ENCODE data around the gene CTNNBIP1.
"Not testable (repeated sequence)": the region's sequence is repeated elsewhere in the genome, so short reads cannot be mapped to it uniquely, and the experiment has no call there.

The CTNNBIP1 gene

DNA sequence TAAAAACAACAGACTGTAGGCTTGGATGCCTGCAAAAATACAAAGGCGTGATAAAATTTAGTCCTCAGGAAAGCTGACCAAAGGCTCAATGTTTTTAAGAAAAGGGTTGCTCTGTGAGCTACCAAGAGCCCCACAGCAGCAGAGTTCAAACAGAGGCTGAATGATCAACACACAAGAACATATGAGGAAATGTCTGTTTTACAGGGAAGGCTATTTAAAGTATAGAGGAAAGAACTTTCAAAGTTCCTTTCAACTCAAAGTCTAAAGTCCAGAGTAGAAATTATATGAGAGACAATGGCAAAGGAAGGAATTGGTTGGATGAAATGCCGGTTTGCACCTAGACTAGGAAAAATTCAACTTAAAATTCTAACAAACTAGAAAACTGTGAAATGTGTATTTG lies 94.9 kb downstream of the CTNNBIP1 start:
- TF ChIP-seq, protein P1, sequence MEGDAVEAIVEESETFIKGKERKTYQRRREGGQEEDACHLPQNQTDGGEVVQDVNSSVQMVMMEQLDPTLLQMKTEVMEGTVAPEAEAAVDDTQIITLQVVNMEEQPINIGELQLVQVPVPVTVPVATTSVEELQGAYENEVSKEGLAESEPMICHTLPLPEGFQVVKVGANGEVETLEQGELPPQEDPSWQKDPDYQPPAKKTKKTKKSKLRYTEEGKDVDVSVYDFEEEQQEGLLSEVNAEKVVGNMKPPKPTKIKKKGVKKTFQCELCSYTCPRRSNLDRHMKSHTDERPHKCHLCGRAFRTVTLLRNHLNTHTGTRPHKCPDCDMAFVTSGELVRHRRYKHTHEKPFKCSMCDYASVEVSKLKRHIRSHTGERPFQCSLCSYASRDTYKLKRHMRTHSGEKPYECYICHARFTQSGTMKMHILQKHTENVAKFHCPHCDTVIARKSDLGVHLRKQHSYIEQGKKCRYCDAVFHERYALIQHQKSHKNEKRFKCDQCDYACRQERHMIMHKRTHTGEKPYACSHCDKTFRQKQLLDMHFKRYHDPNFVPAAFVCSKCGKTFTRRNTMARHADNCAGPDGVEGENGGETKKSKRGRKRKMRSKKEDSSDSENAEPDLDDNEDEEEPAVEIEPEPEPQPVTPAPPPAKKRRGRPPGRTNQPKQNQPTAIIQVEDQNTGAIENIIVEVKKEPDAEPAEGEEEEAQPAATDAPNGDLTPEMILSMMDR (IDR thresholded peaks at IDR 0.05; ENCODE audit: low read length, missing control alignments), result no peak
- no peak overlapping the region for H3K4me3 ChIP-seq (replicated peaks; ENCODE audit: low read depth, low read length)
- DNase-seq (ENCODE audit: low read depth), result no peak

DNA sequence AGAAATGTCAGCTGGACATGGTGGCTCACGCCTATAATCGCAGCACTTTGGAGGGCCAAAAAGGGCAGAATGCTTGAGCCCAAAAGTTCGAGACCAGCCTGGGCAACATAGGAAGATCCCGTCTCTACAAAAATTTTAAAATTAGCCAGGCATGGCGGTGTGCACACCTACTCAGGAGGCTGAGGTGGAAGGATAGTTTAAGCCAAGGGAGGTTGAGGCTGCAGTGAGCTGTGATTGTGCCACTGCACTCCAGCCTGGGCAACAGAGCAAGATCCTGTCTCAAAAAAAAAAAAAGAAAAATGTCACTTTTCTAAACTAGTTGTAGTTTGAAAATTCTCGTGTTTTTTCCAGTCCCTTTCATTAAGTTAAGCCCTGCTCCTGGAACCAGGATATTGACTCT lies 95.5 kb downstream of the CTNNBIP1 start:
- H3K4me3 ChIP-seq (replicated peaks; ENCODE audit: low read depth, low read length), result no peak overlapping the region
- no peak for DNase-seq (ENCODE audit: low read depth)
- TF ChIP-seq, protein P1 (IDR thresholded peaks at IDR 0.05; ENCODE audit: low read length, missing control alignments), result no peak

DNA sequence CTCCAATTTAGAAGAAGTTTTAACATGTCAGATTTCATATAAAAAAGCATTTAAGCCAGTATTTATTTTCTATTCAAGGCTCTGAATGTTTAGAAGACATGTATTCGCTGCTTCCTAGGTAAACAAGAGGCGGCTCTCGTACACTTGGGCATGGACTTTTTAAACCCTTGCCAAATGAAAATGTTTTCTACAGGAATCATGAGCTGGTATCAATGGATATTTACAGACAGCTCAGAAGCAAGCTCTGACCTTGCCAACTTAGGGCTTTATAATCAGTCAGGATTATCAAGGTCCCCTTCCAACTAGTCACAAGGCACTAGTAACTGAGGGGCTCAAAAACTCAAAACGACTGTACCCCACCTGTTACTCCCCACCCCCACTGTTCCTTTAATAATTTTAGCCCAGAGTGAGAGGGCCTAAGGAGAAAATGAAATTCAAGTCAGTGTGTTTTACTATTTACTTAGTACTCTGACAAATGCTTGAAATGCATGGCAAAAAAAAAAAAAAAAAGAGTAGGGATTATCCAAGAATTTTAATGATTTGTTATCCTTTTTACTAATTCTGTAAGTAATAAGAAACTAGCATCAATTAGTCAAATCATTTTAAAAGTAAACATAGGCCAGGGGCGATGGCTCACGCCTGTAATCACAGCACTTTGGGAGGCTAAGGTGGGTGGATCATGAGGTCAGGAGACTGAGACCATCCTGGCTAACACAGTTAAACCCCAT lies 98.7 kb downstream of the CTNNBIP1 start:
- no peak for DNase-seq (ENCODE audit: low read depth)
- TF ChIP-seq, protein P1 (IDR thresholded peaks at IDR 0.05; ENCODE audit: low read length, missing control alignments), result no peak
- no peak overlapping the region for H3K4me3 ChIP-seq (replicated peaks; ENCODE audit: low read depth, low read length)

DNA sequence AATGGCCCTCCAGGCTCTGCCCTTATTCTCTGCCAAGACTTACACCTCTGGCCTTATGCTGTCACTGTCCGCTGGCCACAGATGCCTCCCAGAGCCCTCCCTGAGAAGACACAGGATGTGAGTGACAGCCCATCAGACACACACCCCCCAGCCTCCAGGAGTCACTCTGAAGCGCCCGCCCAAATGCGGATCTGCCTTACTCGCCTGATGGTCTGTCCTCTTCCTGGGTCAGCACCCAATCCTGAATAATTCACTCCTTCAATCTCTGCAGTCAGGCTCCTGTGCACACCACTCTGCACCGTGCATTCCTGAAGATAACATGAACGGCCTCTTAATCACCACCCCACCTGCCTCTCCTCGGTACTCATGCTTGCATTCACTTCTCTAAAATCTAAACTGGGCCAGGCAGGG lies 101.0 kb downstream of the CTNNBIP1 start:
- H3K4me3 ChIP-seq (replicated peaks; ENCODE audit: low read depth, low read length), result no peak overlapping the region
- TF ChIP-seq, protein P1 (IDR thresholded peaks at IDR 0.05; ENCODE audit: low read length, missing control alignments), result no peak
- no peak for DNase-seq (ENCODE audit: low read depth)

DNA sequence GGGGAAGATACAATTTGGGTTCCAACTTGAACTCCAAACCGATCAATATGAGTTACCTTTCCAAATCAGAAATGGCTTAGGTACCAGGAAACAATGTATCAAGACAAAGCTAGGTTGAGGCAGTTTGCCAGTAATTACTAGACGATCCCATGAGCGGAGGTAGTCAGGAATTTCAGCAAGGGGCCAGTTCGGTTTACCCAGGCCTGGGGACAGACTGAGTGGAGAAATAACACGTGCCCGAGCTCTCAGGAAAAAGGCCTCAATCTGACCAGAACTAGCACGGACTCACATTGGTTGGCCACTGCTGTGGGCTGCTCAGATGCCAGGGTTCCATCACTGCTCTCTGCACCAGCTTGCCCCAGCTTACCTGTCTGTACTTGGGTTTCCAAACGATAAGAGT lies 101.6 kb downstream of the CTNNBIP1 start:
- TF ChIP-seq, protein P1 (IDR thresholded peaks at IDR 0.05; ENCODE audit: low read length, missing control alignments), result no peak
- DNase-seq (ENCODE audit: low read depth), result no peak
- H3K4me3 ChIP-seq (replicated peaks; ENCODE audit: low read depth, low read length), result no peak overlapping the region

DNA sequence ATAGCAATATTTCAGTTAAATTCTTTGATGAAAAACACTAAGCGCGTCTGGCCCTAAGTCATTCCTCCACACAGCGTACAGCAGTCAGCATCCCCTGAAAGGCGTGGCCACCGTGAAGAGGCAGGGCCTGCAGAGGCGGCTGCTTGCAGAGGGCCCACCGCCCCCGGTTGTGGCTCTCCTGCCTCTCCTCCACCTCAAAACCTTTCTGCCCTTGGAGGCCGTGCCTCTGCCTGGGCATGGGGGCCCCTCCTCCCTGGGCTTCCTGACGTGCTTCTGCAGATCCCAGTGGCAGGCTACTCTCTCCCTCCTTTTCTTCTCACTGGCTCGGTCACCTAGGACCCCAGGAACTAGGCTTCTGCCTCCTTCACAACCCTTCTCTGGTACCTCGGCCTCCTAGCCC lies 102.5 kb downstream of the CTNNBIP1 start:
- TF ChIP-seq, protein P1 (IDR thresholded peaks at IDR 0.05; ENCODE audit: low read length, missing control alignments), result no peak
- H3K4me3 ChIP-seq (replicated peaks; ENCODE audit: low read depth, low read length), result no peak overlapping the region
- no peak for DNase-seq (ENCODE audit: low read depth)

DNA sequence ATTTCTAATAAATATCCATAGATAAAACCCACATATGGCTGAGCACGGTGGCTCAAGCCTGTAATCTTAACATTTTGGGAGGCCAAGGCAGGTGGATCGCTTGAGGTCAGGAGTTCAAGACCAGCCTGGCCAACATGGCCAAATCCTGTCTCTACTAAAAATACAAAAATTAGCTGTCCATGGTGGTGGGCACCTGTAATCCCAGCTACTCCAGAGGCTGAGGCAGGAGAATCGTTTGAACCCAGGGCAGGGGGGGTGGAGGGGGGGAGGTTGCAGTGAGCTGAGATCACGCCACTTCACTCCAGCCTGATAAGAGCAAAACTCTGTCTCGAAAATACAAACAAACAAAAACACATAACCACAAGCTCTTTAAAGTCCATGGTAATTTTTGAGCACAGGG lies 104.1 kb downstream of the CTNNBIP1 start:
- not testable (repeated sequence) for DNase-seq (ENCODE audit: low read depth); H3K4me3 ChIP-seq (replicated peaks; ENCODE audit: low read depth, low read length)
